ENCODE data around the gene GNA14.
A peak's percentile ranks its signal among the peaks of the same experiment; 100 is the strongest.
"Not testable (repeated sequence)": the region's sequence is repeated elsewhere in the genome, so short reads cannot be mapped to it uniquely, and the experiment has no call there.

The GNA14 gene

GRCh38 chr9:77505232-77505631 lies 142.9 kb downstream of the GNA14 start:
- Histone ChIP-seq H3K27ac (ENCODE audit: low read depth, low read length) (no peak overlapping the region), H3K9me3 (ENCODE audit: control insufficient read depth in 5 of 5, low read length in 5 of 5) (no peaks in the 10 kb centered on the region), H3K4me3 (ENCODE audit: low read depth in 1 of 5, low read length in 5 of 5) (no peak overlapping the region), H3K4me1 (ENCODE audit: control insufficient read depth in 5 of 5, insufficient read depth in 5 of 5, low read length in 5 of 5) (peaks cover 2 to 30% (median 16%) of the 10 kb centered on the region in 5 donors), H3K36me3 (ENCODE audit: control insufficient read depth in 5 of 5, insufficient read depth in 5 of 5, low read length in 5 of 5) (no peaks in the 10 kb centered on the region), H3K9ac (ENCODE audit: low read length in 5 of 5) (no peak overlapping the region), H3K27me3 (ENCODE audit: control insufficient read depth in 5 of 5, insufficient read depth in 4 of 5, low read length in 5 of 5) (no peaks in the 10 kb centered on the region)

GRCh38 chr9:77502568-77502967 lies 145.6 kb downstream of the GNA14 start:
- Histone ChIP-seq H3K9ac (ENCODE audit: low read length in 5 of 5) (no peak overlapping the region), H3K27me3 (ENCODE audit: control insufficient read depth in 5 of 5, insufficient read depth in 4 of 5, low read length in 5 of 5) (no peaks in the 10 kb centered on the region), H3K9me3 (ENCODE audit: control insufficient read depth in 5 of 5, low read length in 5 of 5) (no peaks in the 10 kb centered on the region), H3K27ac (ENCODE audit: low read depth, low read length) (no peak overlapping the region), H3K4me1 (ENCODE audit: control insufficient read depth in 5 of 5, insufficient read depth in 5 of 5, low read length in 5 of 5) (peaks cover 4 to 26% (median 16%) of the 10 kb centered on the region in 5 donors), H3K36me3 (ENCODE audit: control insufficient read depth in 5 of 5, insufficient read depth in 5 of 5, low read length in 5 of 5) (no peaks in the 10 kb centered on the region), H3K4me3 (ENCODE audit: low read depth in 1 of 5, low read length in 5 of 5) (no peak overlapping the region)

GRCh38 chr9:77498891-77499290 lies 149.2 kb downstream of the GNA14 start:
- Histone ChIP-seq H3K9ac (ENCODE audit: low read length in 5 of 5) (peak overlapping the region in 1 of 5 donors; percentile 19), H3K36me3 (ENCODE audit: control insufficient read depth in 5 of 5, insufficient read depth in 5 of 5, low read length in 5 of 5) (no peaks in the 10 kb centered on the region), H3K27me3 (ENCODE audit: control insufficient read depth in 5 of 5, insufficient read depth in 4 of 5, low read length in 5 of 5) (no peaks in the 10 kb centered on the region), H3K4me1 (ENCODE audit: control insufficient read depth in 5 of 5, insufficient read depth in 5 of 5, low read length in 5 of 5) (peaks cover 3 to 25% (median 14%) of the 10 kb centered on the region in 5 donors), H3K27ac (ENCODE audit: low read depth, low read length) (peak overlapping the region; percentile 82), H3K9me3 (ENCODE audit: control insufficient read depth in 5 of 5, low read length in 5 of 5) (no peaks in the 10 kb centered on the region), H3K4me3 (ENCODE audit: low read depth in 1 of 5, low read length in 5 of 5) (no peak overlapping the region)

- Histone ChIP-seq H3K27ac (ENCODE audit: low read depth, low read length) (no peak overlapping the region), H3K9ac (ENCODE audit: low read length in 5 of 5) (no peak overlapping the region), H3K9me3 (ENCODE audit: control insufficient read depth in 5 of 5, low read length in 5 of 5) (no peaks in the 10 kb centered on the region), H3K27me3 (ENCODE audit: control insufficient read depth in 5 of 5, insufficient read depth in 4 of 5, low read length in 5 of 5) (no peaks in the 10 kb centered on the region), H3K4me3 (ENCODE audit: low read depth in 1 of 5, low read length in 5 of 5) (no peak overlapping the region), H3K36me3 (ENCODE audit: control insufficient read depth in 5 of 5, insufficient read depth in 5 of 5, low read length in 5 of 5) (no peaks in the 10 kb centered on the region), H3K4me1 (ENCODE audit: control insufficient read depth in 5 of 5, insufficient read depth in 5 of 5, low read length in 5 of 5) (peaks cover 2 to 25% (median 14%) of the 10 kb centered on the region in 5 donors)
These were observed 150.6 kb downstream of the GNA14 start for GRCh38 chr9:77497322-77498198.

GRCh38 chr9:77495834-77496671 lies 152.1 kb downstream of the GNA14 start:
- no peaks in the 10 kb centered on the region for H3K27me3 ChIP-seq (ENCODE audit: control insufficient read depth in 5 of 5, insufficient read depth in 4 of 5, low read length in 5 of 5)
- no peak overlapping the region for H3K27ac ChIP-seq (ENCODE audit: low read depth, low read length)
- H3K9ac ChIP-seq (ENCODE audit: low read length in 5 of 5): peak overlapping the region in 1 of 5 donors; percentile 7
- no peaks in the 10 kb centered on the region for H3K36me3 ChIP-seq (ENCODE audit: control insufficient read depth in 5 of 5, insufficient read depth in 5 of 5, low read length in 5 of 5)
- H3K4me3 ChIP-seq (ENCODE audit: low read depth in 1 of 5, low read length in 5 of 5): no peak overlapping the region
- H3K4me1 ChIP-seq (ENCODE audit: control insufficient read depth in 5 of 5, insufficient read depth in 5 of 5, low read length in 5 of 5): peaks cover 2 to 25% (median 14%) of the 10 kb centered on the region in 5 donors
- peaks cover 0 to 4% (median 0%) of the 10 kb centered on the region in 5 donors for H3K9me3 ChIP-seq (ENCODE audit: control insufficient read depth in 5 of 5, low read length in 5 of 5)

- not testable (repeated sequence) for H3K36me3 ChIP-seq (ENCODE audit: control insufficient read depth in 5 of 5, insufficient read depth in 5 of 5, low read length in 5 of 5); H3K27ac ChIP-seq (ENCODE audit: low read depth, low read length); H3K4me1 ChIP-seq (ENCODE audit: control insufficient read depth in 5 of 5, insufficient read depth in 5 of 5, low read length in 5 of 5); H3K27me3 ChIP-seq (ENCODE audit: control insufficient read depth in 5 of 5, insufficient read depth in 4 of 5, low read length in 5 of 5); H3K9me3 ChIP-seq (ENCODE audit: control insufficient read depth in 5 of 5, low read length in 5 of 5); H3K4me3 ChIP-seq (ENCODE audit: low read depth in 1 of 5, low read length in 5 of 5); H3K9ac ChIP-seq (ENCODE audit: low read length in 5 of 5)
These were observed 157.8 kb downstream of the GNA14 start for GRCh38 chr9:77490279-77490678.

GRCh38 chr9:77489405-77490163 lies 158.5 kb downstream of the GNA14 start:
- H3K36me3 ChIP-seq (ENCODE audit: control insufficient read depth in 5 of 5, insufficient read depth in 5 of 5, low read length in 5 of 5); H3K27ac ChIP-seq (ENCODE audit: low read depth, low read length); H3K4me3 ChIP-seq (ENCODE audit: low read depth in 1 of 5, low read length in 5 of 5); H3K9me3 ChIP-seq (ENCODE audit: control insufficient read depth in 5 of 5, low read length in 5 of 5); H3K9ac ChIP-seq (ENCODE audit: low read length in 5 of 5); H3K4me1 ChIP-seq (ENCODE audit: control insufficient read depth in 5 of 5, insufficient read depth in 5 of 5, low read length in 5 of 5); H3K27me3 ChIP-seq (ENCODE audit: control insufficient read depth in 5 of 5, insufficient read depth in 4 of 5, low read length in 5 of 5): not testable (repeated sequence)

- Histone ChIP-seq H3K36me3 (ENCODE audit: control insufficient read depth in 5 of 5, insufficient read depth in 5 of 5, low read length in 5 of 5) (no peaks in the 10 kb centered on the region), H3K4me1 (ENCODE audit: control insufficient read depth in 5 of 5, insufficient read depth in 5 of 5, low read length in 5 of 5) (no peaks in the 10 kb centered on the region), H3K9ac (ENCODE audit: low read length in 5 of 5) (no peak overlapping the region), H3K27me3 (ENCODE audit: control insufficient read depth in 5 of 5, insufficient read depth in 4 of 5, low read length in 5 of 5) (no peaks in the 10 kb centered on the region), H3K27ac (ENCODE audit: low read depth, low read length) (no peak overlapping the region), H3K9me3 (ENCODE audit: control insufficient read depth in 5 of 5, low read length in 5 of 5) (peaks cover 0 to 4% (median 3%) of the 10 kb centered on the region in 5 donors), H3K4me3 (ENCODE audit: low read depth in 1 of 5, low read length in 5 of 5) (no peak overlapping the region)
These were observed 159.5 kb downstream of the GNA14 start for GRCh38 chr9:77488439-77489126.

- Histone ChIP-seq H3K36me3 (ENCODE audit: control insufficient read depth in 5 of 5, insufficient read depth in 5 of 5, low read length in 5 of 5) (no peaks in the 10 kb centered on the region), H3K4me1 (ENCODE audit: control insufficient read depth in 5 of 5, insufficient read depth in 5 of 5, low read length in 5 of 5) (no peaks in the 10 kb centered on the region), H3K27ac (ENCODE audit: low read depth, low read length) (no peak overlapping the region), H3K9me3 (ENCODE audit: control insufficient read depth in 5 of 5, low read length in 5 of 5) (peaks cover 0 to 4% (median 3%) of the 10 kb centered on the region in 5 donors), H3K27me3 (ENCODE audit: control insufficient read depth in 5 of 5, insufficient read depth in 4 of 5, low read length in 5 of 5) (no peaks in the 10 kb centered on the region), H3K9ac (ENCODE audit: low read length in 5 of 5) (no peak overlapping the region), H3K4me3 (ENCODE audit: low read depth in 1 of 5, low read length in 5 of 5) (no peak overlapping the region)
These were observed 161.2 kb downstream of the GNA14 start for GRCh38 chr9:77486968-77487367.

All from subcutaneous abdominal adipose tissue (tissue), 5 donors.